Measurements from ENCODE around the gene MTA1. TPM values are rescaled to one million over a fixed set of nuclear protein-coding genes. Genes with fewer than 3 reads are reported as not detected.

MTA1 gene
- total RNA-seq, 1 donor from 2014 or later = 118 TPM

DNA sequence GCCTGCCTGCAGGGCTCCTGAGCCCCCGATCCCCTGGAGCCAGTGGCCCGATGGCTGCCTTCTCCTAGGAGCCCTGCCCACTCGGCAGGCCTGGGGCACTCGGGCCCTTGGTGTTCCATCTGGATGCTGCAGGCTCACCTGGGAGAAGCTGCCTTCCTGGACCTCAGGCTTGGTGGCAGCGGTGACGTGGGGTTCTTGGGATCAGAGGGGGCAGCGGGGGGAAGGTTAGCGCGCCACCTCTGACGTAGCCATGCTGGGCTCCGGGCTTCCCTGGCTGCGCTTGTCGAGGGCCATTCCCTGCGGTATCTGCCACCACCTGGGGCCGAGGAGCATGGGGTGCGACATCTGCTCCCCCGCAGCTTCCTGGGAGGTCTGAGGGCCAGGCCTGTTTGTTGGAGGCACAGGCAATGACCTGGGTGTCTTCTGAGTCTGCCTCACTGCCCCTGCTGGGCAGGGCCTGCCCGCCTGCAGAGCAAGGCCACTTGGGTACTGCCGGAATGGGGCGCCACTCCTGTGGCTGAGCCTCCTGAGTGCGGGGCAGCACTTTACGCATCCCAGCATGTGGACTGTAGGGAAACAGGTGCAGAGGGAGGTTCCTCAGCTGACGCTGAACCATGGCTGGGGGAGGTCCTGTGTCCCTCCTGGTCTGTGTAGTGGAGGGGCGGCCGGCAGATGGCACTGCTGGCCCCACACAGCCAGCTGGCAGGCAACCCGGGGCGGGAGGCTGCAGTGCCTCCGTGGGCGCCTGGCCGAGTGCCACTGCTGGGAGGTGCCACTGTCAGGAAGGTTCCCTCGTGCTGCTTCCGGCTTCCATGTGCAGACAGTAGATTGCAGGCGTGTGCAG is 20.3 kb downstream of the MTA1 start:
- DNase-seq (ENCODE audit: low spot score in 2 of 2) = no peak
- intact Hi-C loops (cut with DNase I) = no loop called here
- no peak overlapping the region for H3K4me3 ChIP-seq
- H3K27me3 ChIP-seq = no peaks in the 10 kb centered on the region
- TF ChIP-seq, protein P1, sequence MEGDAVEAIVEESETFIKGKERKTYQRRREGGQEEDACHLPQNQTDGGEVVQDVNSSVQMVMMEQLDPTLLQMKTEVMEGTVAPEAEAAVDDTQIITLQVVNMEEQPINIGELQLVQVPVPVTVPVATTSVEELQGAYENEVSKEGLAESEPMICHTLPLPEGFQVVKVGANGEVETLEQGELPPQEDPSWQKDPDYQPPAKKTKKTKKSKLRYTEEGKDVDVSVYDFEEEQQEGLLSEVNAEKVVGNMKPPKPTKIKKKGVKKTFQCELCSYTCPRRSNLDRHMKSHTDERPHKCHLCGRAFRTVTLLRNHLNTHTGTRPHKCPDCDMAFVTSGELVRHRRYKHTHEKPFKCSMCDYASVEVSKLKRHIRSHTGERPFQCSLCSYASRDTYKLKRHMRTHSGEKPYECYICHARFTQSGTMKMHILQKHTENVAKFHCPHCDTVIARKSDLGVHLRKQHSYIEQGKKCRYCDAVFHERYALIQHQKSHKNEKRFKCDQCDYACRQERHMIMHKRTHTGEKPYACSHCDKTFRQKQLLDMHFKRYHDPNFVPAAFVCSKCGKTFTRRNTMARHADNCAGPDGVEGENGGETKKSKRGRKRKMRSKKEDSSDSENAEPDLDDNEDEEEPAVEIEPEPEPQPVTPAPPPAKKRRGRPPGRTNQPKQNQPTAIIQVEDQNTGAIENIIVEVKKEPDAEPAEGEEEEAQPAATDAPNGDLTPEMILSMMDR (IDR thresholded peaks at IDR 0.05) = no peak
- peaks cover 0 to 2% of the 10 kb centered on the region in 2 donors for H3K4me1 ChIP-seq
- H3K36me3 ChIP-seq = peaks cover 4 to 19% of the 10 kb centered on the region in 2 donors
- no peak overlapping the region for H3K27ac ChIP-seq
- no peaks in the 10 kb centered on the region for H3K9me3 ChIP-seq

DNA sequence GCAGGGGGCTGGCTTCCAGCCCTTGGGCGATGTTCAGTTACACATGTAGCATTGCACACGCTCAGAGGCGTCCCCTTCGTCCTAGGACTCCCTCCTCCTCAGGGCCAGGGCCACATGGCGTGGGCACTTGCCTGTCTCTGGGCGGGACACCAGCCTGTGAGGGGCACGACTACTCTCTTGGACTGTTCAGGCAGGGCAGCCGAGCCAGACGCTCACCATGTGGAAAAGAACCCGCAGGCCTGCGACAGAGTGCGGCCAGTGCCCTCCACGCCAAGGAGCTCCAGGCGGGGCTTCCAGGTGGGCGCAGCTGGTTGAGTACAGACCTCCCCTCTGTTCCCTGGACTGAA is 20.9 kb downstream of the MTA1 start:
- intact Hi-C loops (cut with DNase I) = no loop called here
- Histone ChIP-seq H3K36me3 (peaks cover 4 to 19% of the 10 kb centered on the region in 2 donors), H3K4me3 (no peak overlapping the region), H3K9me3 (no peaks in the 10 kb centered on the region), H3K27me3 (no peaks in the 10 kb centered on the region), H3K4me1 (peaks cover 0 to 2% of the 10 kb centered on the region in 2 donors), H3K27ac (no peak overlapping the region)
- no peak for DNase-seq (ENCODE audit: low spot score in 2 of 2)
- TF ChIP-seq, protein P1 (IDR thresholded peaks at IDR 0.05) = no peak

DNA sequence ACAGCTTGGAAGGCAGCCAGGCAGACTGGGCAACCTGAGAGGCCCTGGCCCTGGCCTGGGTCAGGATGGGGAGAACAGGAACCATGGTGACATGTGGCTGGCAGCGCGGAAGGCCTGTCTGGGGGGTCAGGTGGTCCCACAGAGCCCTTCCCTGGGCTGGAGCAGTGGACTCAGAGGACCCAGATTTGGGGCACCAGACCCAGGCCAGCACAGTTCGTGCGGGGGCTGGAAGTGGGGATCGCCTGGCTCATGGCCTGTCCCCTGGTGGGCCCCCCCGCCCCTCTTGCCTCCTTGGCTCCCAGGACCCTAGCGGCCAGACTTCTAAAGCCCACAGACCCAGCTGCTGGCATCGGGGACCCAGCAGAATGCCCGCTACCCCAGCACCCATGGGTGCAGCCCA is 21.4 kb downstream of the MTA1 start:
- intact Hi-C loops (cut with DNase I) = no loop called here
- no peak for DNase-seq (ENCODE audit: low spot score in 2 of 2)
- peaks cover 0 to 2% of the 10 kb centered on the region in 2 donors for H3K4me1 ChIP-seq
- no peak overlapping the region for H3K4me3 ChIP-seq
- no peaks in the 10 kb centered on the region for H3K9me3 ChIP-seq
- H3K27me3 ChIP-seq = no peaks in the 10 kb centered on the region
- TF ChIP-seq, protein P1 (IDR thresholded peaks at IDR 0.05) = no peak
- no peak overlapping the region for H3K27ac ChIP-seq
- H3K36me3 ChIP-seq = peaks cover 4 to 19% of the 10 kb centered on the region in 2 donors

DNA sequence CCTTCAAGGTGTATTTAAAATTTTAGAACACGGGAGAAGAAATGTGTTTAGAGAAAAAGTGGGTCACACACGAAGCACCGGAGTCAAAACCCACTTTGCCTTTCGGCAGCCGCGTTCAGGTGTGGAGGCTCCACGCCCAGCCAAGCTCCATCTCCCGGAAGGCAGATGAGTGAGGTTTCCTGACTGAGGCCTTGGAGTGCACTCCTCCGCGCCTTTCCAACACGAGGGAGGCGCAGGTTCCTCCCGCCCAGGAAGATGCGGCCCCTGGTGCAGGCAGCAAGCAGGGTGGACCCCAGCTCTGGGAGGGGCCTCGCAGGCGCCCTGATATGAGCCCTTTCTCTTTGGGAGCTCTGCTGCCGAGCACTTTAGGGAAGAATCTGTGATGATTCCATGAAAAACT is 22.5 kb downstream of the MTA1 start:
- DNase-seq (ENCODE audit: low spot score in 2 of 2) = no peak
- Histone ChIP-seq H3K27me3 (no peaks in the 10 kb centered on the region), H3K36me3 (peaks cover 4 to 19% of the 10 kb centered on the region in 2 donors), H3K9me3 (no peaks in the 10 kb centered on the region), H3K27ac (no peak overlapping the region), H3K4me3 (no peak overlapping the region), H3K4me1 (no peaks in the 10 kb centered on the region)
- TF ChIP-seq, protein P1 (IDR thresholded peaks at IDR 0.05) = no peak
- intact Hi-C loops (cut with DNase I) = no loop called here

DNA sequence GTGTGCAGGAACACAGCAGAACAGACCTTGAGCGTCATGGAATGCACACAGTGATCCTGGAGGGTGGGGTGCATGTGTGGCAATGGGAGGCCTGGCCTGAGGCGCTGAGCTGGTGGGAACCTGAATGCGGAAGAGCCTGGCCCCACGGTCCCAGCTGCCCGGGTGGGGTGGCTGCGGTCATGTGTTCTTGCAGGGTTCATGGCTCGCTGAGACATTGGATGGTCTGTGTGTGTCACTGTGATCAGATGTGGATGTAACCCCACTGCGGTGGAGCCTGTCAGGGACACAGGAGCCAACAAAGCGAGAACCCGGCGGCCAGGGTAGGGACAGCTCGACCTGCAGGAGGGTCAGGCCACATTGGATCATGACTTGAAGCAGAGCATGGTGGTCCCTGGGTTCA is 23.2 kb downstream of the MTA1 start:
- TF ChIP-seq, protein P1 (IDR thresholded peaks at IDR 0.05) = no peak
- intact Hi-C loops (cut with DNase I) = no loop called here
- no peak for DNase-seq (ENCODE audit: low spot score in 2 of 2)
- Histone ChIP-seq H3K4me3 (no peak overlapping the region), H3K27me3 (no peaks in the 10 kb centered on the region), H3K9me3 (no peaks in the 10 kb centered on the region), H3K4me1 (no peaks in the 10 kb centered on the region), H3K36me3 (peaks cover 4 to 19% of the 10 kb centered on the region in 2 donors), H3K27ac (no peak overlapping the region)
